Measurements from ENCODE around the gene BHLHE23. TPM values are rescaled to one million over a fixed set of nuclear protein-coding genes. Genes with fewer than 3 reads are reported as not detected.
A peak's percentile ranks its signal among the peaks of the same experiment; 100 is the strongest.
"Not testable (repeated sequence)": the region's sequence is repeated elsewhere in the genome, so short reads cannot be mapped to it uniquely, and the experiment has no call there.

The BHLHE23 gene
- total RNA-seq, 1 experiment from 2014 or later, result not detected

- DNase-seq (ENCODE audit: low spot score), result no peak
Observed at GRCh38 chr20:63043348-63044203, 36.8 kb upstream of the BHLHE23 start.

- DNase-seq (ENCODE audit: low spot score), result no peak
Observed at GRCh38 chr20:63042448-63043071, 35.8 kb upstream of the BHLHE23 start.

GRCh38 chr20:63041776-63042175 is 35.0 kb upstream of the BHLHE23 start:
- no peak for DNase-seq (ENCODE audit: low spot score)

GRCh38 chr20:63037669-63038268 is 31.0 kb upstream of the BHLHE23 start:
- DNase-seq (ENCODE audit: low spot score), result no peak

- no peak for DNase-seq (ENCODE audit: low spot score)
Observed at GRCh38 chr20:63036291-63036690, 29.5 kb upstream of the BHLHE23 start.

- no peak for DNase-seq (ENCODE audit: low spot score)
Observed at GRCh38 chr20:63035603-63036185, 28.9 kb upstream of the BHLHE23 start.

- not testable (repeated sequence) for DNase-seq (ENCODE audit: low spot score)
Observed at GRCh38 chr20:63034710-63035602, 28.2 kb upstream of the BHLHE23 start.

- no peak for DNase-seq (ENCODE audit: low spot score)
Observed at GRCh38 chr20:63033794-63034709, 27.3 kb upstream of the BHLHE23 start.

GRCh38 chr20:63032861-63033793 is 26.4 kb upstream of the BHLHE23 start:
- DNase-seq (ENCODE audit: low spot score), result no peak

GRCh38 chr20:63032026-63032800 is 25.4 kb upstream of the BHLHE23 start:
- no peak for DNase-seq (ENCODE audit: low spot score)

- no peak for DNase-seq (ENCODE audit: low spot score)
Observed at GRCh38 chr20:63031251-63032014, 24.7 kb upstream of the BHLHE23 start.

- DNase-seq (ENCODE audit: low spot score), result peak; percentile 30
Observed at GRCh38 chr20:63029358-63030121, 22.8 kb upstream of the BHLHE23 start.

- DNase-seq (ENCODE audit: low spot score), result no peak
Observed at GRCh38 chr20:63028461-63028921, 21.7 kb upstream of the BHLHE23 start.

GRCh38 chr20:63027922-63028389 is 21.2 kb upstream of the BHLHE23 start:
- DNase-seq (ENCODE audit: low spot score), result peak; percentile 68

- no peak for DNase-seq (ENCODE audit: low spot score)
Observed at GRCh38 chr20:63027221-63027921, 20.6 kb upstream of the BHLHE23 start.
